Stimulated activated CD8-positive, alpha-beta memory T cell treated with anti-CD3 and anti-CD28 coated beads, Interleukin-4, amount 100 ng/mL, for 4 hours (primary cell): ENCODE measurements around the gene CENPH.
"Not testable (repeated sequence)": the region's sequence is repeated elsewhere in the genome, so short reads cannot be mapped to it uniquely, and the experiment has no call there.

Experiments
- DNase-seq, 2 donors: peaks; one replicate each; pipeline ENCODE4 v3.0.0-alpha.2; 2020; ENCODE audit warnings: low read depth in 2 of 2, low spot score in 1 of 2

CENPH gene

GRCh38 chr5:69206528-69207190 lies 17.3 kb downstream of the CENPH start:
- DNase-seq, result no peak

GRCh38 chr5:69209602-69210001 lies 20.2 kb downstream of the CENPH start:
- no peak for DNase-seq

- no peak for DNase-seq
Observed at GRCh38 chr5:69211200-69211599, 21.8 kb downstream of the CENPH start.

GRCh38 chr5:69212022-69212421 lies 22.6 kb downstream of the CENPH start:
- no peak for DNase-seq

GRCh38 chr5:69213513-69214215 lies 24.3 kb downstream of the CENPH start:
- DNase-seq, result no peak

- DNase-seq, result no peak
Observed at GRCh38 chr5:69217151-69217511, 27.7 kb downstream of the CENPH start.

- DNase-seq, result peak; percentile 92
Observed at GRCh38 chr5:69217548-69218526, 28.5 kb downstream of the CENPH start.

- no peak for DNase-seq
Observed at GRCh38 chr5:69219939-69220338, 30.6 kb downstream of the CENPH start.

GRCh38 chr5:69220371-69220770 lies 31.0 kb downstream of the CENPH start:
- DNase-seq, result not testable (repeated sequence)

- not testable (repeated sequence) for DNase-seq
Observed at GRCh38 chr5:69220833-69221232, 31.4 kb downstream of the CENPH start.

- no peak for DNase-seq
Observed at GRCh38 chr5:69224520-69224919, 35.1 kb downstream of the CENPH start.

GRCh38 chr5:69225860-69226259 lies 36.5 kb downstream of the CENPH start:
- DNase-seq, result no peak

GRCh38 chr5:69230181-69230580 lies 40.8 kb downstream of the CENPH start:
- DNase-seq, result no peak

GRCh38 chr5:69231281-69231680 lies 41.9 kb downstream of the CENPH start:
- DNase-seq, result no peak

- DNase-seq, result no peak
Observed at GRCh38 chr5:69231851-69232250, 42.5 kb downstream of the CENPH start.

GRCh38 chr5:69234457-69235268 lies 45.3 kb downstream of the CENPH start, which contains the start of gene CDK7:
Gene CDK7 (plus strand): TSS chr5:69234886. CDS start chr5:69234976, 90 bp downstream.
- DNase-seq, result peak; percentile 79 to 85

- not testable (repeated sequence) for DNase-seq
Observed at GRCh38 chr5:69236733-69237132, 47.4 kb downstream of the CENPH start.

- DNase-seq, result no peak
Observed at GRCh38 chr5:69237877-69238276, 48.5 kb downstream of the CENPH start.

GRCh38 chr5:69238760-69239251 lies 49.4 kb downstream of the CENPH start:
- DNase-seq, result no peak

GRCh38 chr5:69242215-69242927 lies 53.0 kb downstream of the CENPH start:
- DNase-seq, result no peak
